Cortex of kidney (tissue), 1 donor: ENCODE measurements around the gene SLC22A17.

Experiments
- DNase-seq: peaks from one replicate; lab custom pipeline; 2025; lab: John Stamatoyannopoulos, UW

The SLC22A17 gene

GRCh38 chr14:23361763-23362162 lies 9.1 kb upstream of the SLC22A17 start:
- DNase-seq: no peak

DNA sequence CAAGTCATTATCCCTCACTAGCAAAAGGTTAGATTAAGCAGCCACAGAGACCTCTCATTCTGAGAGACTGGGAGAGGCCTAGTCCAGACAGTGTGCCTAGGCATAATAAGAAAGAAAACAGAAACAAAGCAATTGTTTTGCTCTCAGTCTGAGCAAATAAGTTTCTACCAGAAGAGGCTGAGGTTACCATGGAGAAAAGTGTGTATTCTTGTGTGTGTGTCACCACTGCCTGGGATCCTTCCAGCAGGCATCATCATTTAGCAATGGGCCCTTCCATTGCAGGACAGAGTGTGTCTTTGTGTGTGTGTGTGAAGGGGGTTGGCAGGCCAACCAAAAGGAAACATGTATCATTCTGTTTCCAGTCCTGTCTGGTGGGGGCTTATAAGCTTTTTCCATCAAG lies 8.6 kb upstream of the SLC22A17 start:
- no peak for DNase-seq

DNA sequence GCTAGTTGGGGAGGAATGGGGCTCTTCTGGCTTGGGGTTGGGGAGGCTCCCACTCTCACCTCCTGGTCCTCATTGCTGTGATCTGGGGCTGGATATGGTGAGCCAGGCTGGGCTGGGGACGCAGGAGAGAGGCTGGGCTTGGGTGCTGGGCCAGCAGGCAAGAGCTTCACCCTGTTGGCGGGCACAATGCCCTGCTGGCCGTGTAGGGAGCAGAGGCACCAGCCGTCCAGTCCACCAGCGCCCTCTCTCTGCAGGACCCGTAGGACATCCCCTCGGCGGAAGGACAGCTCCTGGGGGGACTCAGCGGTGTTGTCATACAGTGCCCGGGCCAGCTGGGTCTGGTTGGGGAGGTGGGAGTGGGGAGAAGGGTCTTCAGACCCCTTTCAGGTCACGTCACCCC lies 7.8 kb upstream of the SLC22A17 start:
- DNase-seq: no peak

- DNase-seq: no peak
Observed at GRCh38 chr14:23359722-23360447, 7.2 kb upstream of the SLC22A17 start.

GRCh38 chr14:23359167-23359626 lies 6.5 kb upstream of the SLC22A17 start:
- no peak for DNase-seq

DNA sequence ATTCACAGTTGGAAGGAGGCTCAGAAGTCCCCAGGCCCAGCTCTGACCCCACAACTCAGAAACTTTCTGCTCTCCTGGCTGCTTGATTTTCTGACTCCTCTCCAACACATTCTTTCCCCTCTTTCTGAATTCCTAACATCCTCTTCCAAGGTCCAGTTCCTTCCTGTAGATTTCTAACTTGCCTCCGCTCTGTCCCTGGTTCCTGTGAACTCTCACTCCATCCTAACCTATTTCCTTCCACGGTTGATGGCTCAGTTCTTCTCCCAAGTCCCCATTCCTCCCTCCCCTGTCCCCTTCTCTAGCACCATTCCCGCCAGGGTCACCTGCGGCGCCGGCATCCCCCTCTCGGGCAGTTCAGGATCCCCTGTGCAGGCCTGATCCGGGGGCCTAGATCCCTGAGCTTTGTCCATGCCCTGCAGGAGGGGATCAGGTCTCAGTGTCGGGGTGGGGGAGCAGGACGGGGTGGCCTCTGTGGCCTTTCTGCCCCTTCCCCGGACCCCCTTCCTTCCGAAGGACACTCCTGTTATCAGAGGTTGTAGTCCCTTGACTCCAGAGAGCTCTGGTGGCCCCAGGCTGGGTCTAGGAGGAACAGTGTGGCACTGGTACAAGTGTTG lies 6.0 kb upstream of the SLC22A17 start:
- DNase-seq: no peak

DNA sequence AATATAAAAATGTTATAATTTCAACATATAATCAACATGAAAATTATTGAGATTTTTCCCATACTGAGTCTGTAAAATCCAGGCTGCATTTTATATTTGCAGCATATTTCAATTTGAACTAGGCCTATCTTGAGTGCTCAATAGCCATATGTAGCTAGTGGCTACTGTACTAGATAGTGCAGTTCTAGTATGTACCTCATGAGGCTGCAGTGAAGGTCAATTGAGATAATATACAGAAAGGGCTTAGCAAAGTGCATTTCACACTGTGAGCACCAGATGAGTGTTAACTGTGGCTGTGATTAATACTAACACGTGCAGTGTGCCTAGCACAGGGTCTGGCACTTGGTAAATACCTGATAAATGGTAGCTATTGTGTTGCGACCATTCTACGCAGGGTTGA lies 5.4 kb upstream of the SLC22A17 start:
- no peak for DNase-seq

DNA sequence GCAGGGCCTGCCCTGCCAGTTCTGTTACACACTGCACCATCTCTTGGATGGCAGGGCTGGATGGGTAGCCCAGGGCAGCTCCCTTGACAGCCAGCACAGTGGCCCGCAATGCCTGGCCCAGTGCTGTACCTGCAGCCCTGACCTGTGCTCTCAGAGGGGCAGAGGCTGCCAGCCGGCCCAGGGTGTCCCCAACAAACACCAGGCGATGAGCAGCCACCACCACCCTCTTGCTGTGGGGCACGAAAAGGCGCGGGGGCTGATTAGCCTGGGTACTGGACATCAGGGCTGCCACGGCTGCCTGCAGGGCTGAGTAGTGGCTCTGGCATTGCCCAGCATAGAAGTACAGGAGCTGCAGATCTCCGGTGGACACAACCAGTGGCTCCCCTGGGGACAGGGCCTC lies 4.6 kb upstream of the SLC22A17 start:
- DNase-seq: no peak

DNA sequence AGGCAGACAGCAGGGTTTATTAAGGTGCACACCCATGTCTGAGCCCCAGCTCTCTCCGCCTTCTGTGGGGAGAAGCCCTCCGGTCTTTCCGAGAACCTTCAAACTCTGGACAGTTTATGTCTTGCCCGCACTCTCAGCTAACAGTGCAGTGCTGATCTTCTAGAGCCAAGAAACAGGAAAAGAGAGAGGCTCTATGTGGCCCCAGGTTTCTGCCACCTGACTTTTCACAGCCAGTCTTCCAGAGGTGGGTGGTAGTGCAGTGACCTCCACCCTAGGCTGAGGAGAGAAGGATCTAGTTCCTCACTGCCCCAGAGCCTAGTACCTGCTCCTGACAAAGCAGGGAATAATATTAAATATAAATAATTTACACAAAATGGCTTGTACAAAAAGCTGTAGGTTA lies 4.0 kb upstream of the SLC22A17 start:
- no peak for DNase-seq

DNA sequence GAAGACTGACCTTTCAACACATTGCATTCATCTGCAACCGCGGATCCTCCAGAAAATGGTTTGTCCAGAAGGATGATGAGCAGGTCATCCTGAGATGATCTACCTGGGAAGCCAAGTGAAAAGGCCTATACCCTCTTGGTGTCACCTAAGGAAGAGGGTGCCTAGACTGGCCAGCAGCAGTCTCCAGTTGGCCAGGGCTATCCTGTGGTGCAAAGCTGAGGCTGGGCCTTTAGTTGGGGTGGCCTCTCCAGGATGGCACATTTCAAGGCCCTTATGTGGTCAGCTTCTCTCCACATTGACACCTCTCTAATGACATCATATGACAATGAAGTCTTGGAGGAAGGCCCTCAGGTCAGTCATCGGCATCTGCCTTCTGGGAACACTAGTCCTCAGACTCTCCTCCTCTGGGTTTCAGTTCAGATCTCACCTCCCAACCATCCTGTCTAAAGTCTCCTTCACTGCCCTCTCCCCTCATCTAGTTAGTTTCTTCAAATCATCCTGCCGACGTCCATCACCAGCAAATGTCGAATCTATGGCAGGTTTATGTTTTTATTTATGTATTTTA lies 3.3 kb upstream of the SLC22A17 start:
- no peak for DNase-seq

DNA sequence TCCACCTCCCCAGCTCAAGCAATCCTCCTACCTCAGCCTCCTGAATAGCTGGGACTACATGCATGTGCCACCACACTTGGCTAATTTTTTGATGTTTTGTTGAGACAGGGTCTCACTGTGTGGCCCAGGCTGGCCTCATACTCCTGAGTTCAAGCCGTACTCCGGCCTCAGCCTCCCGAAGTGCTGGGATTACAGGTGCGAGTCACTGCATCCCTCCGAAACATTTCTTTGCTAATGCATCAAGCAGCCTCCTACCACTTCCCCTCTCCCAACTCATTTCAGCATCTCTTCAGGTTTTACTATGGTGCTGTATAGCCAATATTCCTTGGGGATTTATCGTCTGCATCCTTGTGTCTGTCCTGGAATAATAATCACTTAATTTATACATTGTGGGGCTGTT lies 2.3 kb upstream of the SLC22A17 start:
- DNase-seq: no peak

DNA sequence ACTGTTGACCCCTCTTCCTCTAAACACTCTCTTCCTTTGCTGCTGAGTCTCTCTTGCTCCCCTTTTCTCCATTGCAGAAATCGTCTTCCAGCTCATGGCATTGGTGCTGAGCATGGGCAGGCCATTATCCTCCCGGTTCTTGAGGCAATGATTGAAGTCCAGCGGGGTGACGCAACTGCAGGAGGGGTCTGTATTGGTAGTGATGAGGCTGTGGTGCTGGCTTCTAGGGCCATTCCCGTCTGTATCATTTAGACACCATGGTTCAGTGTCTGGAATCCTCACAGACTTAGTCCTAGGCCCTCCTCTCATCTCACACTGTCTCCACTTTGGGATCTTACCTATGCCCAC lies 720 bp upstream of the SLC22A17 start:
- DNase-seq: no peak

GRCh38 chr14:23351681-23352505 lies 794 bp downstream of the SLC22A17 start:
- no peak for DNase-seq

DNA sequence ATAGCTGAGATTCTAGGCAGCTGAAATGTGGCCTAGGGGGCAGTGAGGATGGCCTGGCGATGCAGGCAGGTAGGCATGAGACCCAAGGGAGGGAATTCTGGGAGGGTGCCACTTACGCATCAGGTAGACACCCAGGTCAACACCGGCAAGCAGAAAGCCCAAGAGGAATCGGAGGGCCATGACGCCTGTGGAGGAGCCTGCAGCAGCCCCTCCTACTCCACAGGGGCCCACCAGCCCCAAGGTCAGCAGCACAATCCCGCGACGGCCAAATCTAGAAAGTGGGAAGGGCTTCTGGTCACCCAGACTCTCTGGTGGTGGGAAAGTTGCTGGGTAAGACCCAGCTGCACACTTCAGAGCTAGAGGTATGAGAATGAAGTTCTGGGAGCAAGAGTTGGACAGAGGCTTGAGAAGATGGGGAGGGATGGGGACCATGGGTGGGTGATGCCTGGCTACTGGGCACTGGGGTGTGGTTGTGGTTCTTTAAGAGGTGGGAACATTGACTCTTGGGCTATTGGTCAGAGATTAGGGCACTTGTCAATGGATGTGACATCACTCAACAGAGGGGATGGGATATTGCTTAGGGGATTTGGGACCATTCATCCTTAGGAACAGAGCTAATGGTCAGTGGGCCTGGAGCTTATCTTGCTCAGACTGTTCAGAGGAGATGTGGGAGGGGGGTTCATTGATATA lies 3.4 kb downstream of the SLC22A17 start:
- DNase-seq: no peak

DNA sequence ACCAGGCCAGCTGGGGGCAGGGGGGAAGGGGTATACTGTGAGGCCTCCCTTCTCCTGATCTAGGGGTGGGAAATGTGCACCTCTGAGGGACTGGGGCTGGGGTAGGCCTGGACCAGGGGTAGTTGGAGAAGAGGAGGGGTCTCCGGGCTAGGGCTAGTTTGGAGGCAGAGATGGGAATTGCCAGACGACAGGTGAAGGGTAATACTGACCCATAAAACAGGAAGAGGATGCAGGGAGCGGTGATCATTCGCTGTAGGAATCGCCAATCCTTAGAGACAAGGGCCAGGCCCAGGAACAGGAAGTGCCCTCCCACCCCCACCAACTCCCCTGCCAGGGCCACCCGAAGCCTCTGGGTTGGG lies 4.4 kb downstream of the SLC22A17 start:
- DNase-seq: no peak

GRCh38 chr14:23347406-23348296 lies 5.0 kb downstream of the SLC22A17 start:
- DNase-seq: no peak

DNA sequence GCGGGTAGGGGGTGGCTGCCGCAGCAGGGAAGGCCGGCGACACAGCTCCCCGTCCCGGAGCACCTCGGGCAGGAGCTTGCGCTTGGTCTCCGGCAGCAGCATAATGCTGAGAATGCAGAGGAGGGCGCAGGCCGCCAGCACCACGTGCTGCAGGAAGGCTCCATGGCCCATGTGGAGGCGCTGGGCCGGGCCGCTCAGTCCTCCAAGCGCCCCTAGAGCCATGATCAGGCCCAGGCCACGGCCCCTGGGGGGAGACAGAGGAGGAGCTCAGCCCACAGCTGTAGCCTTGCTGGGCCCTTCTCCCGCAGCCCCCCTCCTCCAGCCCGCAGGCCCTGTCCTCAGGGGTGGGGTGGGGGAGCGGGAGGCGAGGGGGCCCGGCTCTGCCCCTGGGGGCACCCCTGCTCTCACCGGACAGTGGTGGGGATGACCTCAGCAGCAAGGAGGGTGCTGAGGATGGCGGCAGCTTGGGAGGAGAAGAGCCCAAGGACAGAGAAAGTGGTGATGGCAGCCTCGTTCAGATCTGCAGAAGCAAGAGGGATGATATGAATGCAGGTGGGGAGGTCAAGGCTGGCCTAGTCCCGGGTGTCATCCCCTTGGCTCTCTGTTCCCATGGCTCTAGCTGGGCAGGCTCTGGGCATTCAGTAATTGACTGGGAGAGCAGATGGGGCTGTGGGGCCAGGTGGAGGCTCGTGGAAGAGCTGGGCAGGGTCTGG lies 5.8 kb downstream of the SLC22A17 start:
- DNase-seq: no peak

- DNase-seq: no peak
Observed at GRCh38 chr14:23345987-23346692, 6.5 kb downstream of the SLC22A17 start.

DNA sequence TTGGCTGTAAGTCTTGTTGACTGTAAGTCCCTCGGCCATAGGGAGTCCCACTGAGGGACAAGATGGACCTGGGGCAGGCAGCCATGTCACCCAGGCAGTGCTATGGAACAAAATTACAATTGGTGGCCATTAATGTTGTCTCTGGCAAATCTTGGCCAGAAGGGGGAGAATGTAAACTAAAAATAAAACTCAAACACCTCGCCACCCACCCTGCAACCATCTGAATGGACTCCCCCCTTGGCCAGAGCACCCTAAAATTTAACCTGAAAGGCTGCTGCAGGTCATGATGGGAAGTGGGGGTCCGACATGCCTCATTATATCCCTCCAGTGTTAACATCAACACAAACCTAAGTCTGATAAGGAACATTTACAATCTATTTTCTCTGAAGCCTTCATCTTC lies 8.2 kb downstream of the SLC22A17 start:
- DNase-seq: no peak
